Endometrium (tissue), 2 donors: ENCODE data around the gene PRDM16.

Source experiments
- FAIRE-seq: peaks from 2 replicates; lab custom pipeline; 2012; peaks lifted over from hg19 to GRCh38; lab: Jason Lieb, UNC
- donor health status: control.
- donor health status: control.

The PRDM16 gene

DNA sequence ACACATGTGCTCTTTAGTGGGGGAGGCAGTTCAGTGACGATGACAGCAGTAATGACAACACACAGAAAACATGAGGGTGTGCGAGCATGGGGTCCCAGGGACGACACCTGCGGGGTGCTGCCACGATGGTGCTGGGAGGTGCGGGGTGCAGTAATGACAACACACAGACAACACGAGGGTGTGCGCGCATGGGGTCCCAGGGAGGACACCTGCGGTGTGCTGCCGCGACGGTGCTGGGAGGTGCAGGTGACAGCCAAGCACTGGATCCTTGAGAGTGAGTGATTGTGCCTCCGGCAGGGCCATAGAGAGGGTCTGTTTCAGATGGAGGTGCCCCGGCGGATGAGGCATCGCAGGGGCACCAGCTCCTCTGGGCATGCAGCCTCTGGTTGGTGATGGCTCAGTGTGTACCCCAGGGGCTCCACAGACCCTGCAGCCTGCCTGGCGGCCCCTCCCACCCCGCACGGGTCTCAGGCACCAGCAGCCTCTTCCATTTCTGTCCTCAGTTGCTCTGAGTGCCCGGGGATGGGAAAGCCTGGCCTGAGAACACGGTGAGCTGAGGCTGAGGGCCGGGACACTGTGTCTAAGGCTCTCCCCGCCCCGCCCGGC, 193.8 kb downstream of the PRDM16 start:
- FAIRE-seq = no peak

DNA sequence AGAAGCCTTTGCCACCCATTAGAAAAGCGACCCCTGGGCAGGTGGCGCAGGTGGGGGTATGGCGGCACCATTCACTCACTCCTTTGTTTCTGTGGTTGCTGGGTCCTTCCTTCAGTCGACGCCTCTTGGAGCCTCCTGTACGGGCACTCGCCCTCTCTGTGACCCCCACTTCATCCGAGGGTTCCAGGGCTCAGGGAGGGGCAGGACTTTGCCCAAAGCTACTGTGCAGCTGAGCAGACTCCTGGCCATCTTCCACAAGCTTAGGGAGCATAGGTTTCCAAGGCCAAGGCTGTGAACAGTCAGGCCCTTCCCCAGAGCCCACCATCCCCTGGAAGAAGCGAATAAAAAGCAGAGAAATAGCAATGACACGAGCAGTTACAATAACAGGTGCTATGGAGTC, 194.8 kb downstream of the PRDM16 start:
- no peak for FAIRE-seq

DNA sequence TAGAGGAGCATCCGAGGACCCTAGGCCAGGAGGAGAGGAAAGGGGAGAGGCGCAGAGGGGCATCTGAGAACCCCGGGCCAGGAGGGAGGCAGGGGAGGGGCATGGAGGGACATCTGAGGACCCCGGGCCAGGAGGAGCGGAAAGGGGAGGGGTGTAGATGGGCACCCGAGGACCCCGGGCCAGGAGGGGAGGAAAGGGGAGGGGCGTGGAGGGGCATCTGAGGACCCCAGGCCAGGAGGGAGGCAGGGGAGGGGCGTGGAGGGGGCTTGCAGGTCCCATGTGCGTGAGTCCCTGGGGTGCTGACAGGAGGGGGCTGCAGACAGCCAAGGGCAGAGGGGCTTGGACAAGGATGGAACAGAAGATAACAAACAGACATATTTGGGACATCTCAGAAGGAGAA, 195.5 kb downstream of the PRDM16 start:
- no peak for FAIRE-seq

DNA sequence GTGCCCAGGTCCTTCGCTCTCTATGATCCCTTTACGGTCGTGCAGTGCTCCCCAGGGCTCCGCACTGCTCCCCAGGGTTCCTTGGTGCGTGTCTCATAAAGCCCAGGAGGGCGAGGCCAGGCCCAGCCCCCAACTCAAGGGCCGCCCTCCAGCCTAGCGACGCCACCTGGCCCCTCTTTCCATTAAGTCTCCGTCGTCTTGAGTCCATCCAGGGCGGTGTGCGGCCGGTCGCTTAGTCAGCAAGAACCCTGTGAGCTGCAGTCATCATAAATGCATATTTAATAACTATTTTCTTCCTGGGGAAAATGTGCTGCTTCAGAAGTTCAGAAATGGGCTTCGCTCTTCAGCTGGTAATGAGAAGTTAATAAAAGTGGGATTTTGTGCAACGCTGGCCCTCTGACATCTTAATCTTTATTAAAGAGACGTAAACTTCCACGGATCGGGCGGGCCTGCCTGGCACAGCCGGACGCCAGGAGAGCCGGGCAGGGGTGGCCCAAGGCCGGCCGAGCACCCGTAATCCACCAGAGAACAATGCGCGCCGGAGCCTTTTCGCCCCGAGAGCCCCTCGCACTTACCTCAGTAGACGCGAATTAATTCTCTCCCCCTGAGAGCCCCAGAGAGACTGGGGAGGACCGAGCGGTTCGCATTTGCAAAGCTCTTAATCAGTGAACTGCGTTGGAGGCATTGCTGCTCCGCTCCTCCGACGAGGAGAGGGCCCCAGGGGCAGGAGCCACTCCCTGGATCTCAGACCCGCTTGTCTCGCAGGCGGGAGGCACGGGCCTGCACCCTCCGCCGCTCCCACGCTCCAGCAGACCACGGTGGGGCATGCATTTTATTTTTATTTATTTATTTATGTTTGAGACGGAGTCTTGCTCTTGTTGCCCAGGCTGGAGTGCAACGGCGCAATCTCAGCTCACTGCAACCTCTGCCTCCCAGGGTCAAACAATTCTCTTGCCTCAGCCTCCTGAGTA, 197.1 kb downstream of the PRDM16 start:
- FAIRE-seq = no peak

DNA sequence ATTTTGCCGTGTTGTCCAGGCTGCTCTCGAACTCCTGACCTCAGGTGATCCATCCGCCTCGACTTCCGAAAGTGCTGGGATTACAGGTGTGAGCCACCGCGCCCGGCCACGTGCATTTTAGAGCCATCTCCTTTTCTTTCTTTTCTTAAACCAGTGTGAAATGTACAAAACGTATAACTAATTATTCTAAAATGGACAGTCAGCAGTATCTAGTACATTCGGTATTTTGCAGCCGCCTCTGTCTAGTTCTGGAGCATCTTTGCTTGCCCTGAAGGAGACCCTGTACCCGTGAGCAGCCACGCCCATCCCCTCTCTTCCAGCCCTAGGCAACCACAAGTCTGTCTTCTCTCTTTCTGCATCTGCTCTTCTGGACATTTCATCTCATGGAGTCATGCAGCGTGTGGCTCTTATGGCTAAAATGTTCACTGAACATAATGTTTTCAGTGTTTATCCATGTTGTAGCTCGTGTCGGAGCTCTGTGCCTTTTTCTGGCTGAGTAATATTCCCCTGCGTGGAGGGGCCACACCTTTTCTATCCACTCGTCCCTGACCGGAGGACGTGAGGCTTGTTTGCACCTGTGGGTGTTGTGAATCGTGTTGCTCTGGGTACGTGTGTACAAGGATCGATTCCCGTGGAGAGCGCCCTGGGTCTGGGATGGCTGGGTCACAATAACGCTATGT, 198.0 kb downstream of the PRDM16 start:
- FAIRE-seq = no peak

DNA sequence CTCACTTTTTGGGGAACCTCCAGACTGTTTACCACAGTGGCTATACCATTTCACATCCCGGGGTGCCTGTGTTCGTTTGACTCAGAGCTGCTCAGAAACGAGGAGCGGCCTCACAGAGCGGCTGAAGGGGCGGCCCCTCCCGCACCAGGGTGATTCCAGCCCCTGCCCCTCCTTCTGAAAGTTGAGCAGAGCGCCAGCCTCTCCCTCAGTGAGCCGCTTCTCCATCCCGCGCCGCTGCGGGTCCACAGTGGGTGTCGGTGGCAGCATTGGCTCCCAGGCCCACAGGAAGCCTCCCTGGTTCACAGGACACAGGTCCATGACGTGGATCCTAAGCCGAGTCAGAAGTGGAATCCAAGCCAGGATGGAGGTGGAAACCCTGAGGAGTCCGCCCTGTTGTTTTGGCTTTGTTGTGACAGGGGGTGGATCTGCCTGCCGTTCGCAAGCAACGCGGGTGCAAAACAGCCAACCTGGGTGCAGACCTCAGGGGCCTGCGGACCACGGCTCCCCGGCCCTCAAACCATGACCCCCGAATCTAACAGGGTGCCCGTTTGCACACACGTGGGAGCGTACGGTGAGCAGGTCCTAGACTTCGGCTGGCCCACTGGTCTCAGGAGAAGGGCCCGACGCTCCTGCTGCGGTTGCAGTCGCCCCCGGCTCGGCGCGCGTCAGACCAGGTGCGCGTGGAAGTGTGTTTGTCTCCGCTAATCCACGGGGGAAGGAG, 198.7 kb downstream of the PRDM16 start:
- no peak for FAIRE-seq

DNA sequence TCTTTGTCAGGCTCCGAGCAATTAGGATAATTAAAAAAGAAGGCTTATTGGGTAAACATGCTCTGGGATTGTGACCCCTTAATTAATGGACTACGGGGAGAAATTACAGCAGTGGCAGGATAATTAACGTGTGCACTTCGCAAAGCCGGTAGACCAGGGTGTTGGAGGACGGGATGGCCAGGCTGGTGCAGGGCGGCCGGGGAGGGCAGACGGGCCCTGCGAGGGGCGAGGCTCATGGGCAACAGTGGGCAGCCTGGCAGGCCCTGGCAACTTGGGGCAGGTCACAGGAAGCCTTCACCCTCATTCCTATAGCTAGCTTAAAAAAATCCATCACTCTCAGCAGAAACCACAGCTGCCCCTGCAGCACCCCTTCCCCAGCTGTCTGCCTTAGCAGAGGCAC, 199.3 kb downstream of the PRDM16 start:
- no peak for FAIRE-seq

DNA sequence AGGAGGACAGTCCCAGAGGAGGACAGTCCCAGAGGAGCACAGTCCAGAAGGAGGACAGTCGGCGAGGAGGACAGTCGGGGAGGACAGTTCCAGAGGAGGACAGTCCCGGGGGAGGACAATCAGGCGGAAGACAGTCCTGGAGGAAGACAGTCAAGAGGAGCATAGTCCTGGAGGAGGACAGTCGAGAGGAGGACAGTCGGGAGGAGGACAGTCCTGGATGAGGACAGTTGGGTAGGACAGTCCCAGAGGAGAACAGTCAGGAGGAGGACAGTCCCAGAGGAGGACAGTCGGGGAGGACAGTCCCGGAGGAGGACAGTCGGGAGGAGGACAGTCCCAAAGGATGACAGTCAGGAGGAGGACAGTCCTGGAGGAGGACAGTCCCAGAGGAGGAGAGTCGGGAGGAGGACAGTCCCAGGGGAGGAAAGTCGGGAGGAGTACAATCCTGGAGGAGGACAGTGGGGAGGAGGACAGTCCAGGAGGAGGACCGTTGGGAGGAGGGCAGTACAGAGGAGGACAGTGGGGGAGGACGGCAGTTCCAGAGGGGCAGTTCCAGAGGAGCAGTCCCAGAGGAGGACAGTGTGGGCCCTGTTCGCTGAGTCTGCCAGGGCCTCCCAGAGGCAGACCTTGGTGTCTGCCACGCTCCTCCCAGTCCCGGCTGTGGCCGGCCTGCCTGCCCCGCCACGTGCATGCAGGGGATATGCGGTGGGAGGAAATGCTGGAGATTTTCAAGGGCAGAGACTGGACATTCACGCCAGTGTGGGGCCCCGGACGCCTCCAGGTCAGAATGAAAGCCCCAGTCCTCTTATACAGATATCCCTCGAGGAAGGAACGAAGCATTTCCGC, 201.6 kb downstream of the PRDM16 start:
- FAIRE-seq = no peak

DNA sequence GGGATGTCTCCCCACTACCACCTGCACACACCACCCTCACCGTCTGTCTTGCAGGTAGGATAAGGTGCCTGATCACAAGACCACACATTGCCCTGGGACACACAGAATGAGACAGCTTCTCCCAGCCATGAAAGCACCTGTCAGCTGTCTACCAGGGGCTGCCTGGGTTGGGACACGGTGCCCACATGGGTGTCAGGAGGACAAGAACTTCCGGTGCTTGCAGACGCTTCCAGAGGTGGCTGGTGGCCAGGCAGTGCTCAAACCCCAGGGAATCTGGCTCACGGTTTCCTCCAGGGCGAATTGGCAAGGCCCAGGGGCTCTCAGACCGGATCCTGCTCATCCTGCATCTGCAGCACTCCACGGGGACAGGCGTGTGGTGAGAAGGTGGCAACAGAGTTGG, 202.9 kb downstream of the PRDM16 start:
- no peak for FAIRE-seq

DNA sequence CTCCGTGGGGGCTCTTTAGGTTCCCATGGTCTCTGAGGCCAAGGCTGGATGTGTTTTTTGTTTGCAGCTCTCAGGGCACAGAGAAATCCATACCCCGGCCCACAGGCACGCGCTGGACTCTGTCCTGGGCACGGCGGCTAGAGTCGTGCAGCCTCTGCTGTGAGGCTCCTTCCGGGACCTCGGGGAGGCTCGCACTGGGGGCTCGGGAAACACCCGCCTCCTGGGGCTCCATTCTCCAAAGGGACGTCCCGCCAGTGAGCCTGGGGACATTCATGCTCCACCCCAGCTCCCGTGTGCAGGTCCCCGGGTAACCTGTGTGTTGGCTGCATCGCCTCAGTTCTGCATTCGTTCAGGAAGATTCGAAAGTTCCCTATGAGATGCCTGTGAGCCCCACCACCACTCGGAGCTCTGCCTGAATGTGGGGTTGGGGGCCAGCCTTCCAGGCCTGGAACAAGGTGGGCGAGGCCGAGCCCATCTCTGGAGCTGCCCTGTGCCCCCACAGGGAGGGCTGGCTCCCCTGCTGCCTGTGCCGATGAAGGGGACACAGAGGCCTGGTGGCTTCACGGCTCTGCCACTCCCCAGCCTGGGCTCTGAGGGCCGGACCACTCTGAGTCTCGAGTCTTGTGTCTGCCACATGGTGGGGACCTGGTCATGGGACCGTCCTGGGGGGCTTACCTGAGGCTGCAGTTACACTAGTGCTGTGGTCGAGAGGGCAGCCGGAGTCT, 203.5 kb downstream of the PRDM16 start:
- no peak for FAIRE-seq

DNA sequence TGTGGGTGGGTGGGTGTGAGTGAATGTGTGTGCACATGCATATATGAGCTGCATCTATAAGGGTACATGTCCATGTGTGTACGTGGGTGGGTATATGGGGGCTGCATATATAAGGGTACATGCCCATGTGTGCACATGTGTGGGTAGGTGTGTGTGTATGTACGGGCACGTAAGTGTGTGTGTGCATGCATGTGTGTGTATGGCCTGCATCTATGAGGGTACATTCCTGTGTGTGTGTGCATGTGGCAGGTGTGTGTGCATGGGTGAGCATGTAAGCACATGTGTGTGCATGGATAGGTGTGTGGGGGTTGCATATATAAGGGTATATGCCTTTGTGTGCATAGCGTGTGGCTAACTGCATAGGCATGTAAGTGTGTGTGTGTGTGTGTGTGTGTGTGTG, 204.4 kb downstream of the PRDM16 start:
- no peak for FAIRE-seq

DNA sequence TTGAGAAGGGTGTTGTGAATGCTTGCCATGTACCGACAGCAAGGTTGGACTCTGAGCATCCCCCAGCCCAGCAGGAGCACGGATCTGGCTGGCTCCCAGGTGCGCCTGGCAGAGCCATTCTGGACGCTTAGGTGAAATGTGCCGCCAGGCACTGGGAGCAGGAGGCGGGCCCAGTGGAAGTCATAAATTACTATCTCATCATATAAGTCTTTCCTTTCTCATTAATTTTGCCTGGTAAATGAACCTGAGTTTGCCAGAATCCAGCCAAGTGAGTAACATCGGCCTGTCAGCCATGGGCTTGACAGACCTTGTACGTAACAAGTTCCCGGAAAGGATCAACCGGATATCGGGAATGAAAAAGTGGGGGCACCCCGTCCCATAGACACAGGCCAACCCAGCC, 206.0 kb downstream of the PRDM16 start:
- no peak for FAIRE-seq

DNA sequence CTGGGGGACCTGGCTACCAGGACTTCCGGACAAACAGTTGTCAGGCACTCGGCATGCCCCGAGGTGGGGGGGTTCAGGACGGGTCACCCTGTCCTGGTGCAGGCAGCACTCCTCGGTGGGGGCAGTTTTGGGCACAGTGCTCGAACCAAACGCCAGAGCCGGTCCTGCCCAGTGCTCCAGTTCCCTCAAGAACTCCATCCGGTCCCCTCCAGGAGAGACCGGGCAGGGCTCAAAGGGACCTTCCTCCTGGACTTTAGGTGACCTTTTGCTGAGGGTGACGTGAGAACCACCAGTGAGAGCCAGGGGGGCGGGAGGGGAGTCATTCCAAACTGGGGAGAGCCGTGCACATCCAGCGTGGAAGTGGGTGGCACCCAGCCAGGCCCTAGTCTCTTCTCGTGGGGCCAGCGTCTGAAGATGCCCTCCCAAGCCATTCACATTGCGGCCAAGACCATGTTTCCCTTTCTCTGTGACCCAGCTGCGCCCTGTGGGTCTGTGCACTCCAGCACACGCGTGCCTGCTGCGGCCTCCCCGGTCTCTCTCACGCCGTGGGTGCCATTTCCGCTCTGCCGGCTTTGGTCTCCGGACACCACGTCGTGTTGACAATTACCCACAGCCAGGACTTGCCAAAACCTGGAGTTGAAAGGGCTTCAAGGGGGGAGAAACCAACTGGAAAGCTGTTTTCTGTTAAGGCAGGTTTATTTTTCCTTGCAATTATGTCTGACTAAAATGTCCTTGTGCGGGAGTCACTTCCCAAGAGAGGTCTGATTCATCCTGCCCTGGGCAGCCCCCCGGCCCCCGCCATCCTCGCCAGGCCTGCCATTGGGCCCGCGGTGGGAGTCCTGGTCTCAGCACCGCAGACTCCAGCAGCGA, 206.7 kb downstream of the PRDM16 start:
- no peak for FAIRE-seq

DNA sequence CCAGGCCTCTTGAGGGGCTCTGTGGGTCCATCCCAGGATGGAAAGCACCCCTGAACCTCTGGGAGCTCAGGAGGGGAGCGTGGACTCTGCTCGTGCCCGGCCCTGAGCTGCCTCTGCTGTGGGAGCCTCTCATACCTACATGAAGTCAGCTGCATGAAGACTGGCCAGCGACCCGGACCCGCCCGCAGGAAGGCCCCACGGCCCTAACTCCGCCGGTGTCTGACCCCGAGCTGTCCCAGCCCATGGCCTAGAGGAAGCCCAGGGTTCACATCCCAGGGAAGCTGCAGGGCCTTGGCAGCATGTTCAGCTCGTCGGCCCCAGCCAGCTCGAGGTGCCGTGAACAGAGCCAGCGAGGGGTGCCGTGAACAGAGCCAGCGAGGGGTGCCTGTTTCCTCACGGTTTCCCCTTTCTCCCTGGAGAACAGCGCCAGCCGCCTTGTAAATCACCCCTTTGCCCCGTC, 207.4 kb downstream of the PRDM16 start:
- FAIRE-seq = no peak

DNA sequence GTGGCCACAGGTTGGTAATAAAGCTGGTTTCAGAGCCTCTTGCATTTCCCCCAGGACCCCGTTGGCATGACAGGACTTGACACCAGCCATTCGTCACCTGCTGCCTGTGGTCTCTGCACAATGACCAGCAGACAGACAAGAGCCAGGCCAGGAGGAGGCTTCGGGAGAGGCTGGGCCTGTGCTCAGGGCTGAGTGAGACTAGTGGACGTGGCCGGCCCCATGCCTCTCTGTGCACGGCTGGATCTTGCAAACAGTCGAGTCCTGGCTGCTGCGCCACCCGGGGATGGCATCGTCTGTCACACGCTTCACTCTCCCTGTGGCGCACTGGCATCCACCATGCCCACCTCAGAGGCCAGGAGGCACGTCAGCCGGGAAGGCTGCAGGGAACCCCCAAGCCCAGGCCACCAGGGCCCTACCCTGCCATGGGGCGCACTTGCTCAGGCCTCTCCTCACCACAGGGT, 208.0 kb downstream of the PRDM16 start:
- no peak for FAIRE-seq

DNA sequence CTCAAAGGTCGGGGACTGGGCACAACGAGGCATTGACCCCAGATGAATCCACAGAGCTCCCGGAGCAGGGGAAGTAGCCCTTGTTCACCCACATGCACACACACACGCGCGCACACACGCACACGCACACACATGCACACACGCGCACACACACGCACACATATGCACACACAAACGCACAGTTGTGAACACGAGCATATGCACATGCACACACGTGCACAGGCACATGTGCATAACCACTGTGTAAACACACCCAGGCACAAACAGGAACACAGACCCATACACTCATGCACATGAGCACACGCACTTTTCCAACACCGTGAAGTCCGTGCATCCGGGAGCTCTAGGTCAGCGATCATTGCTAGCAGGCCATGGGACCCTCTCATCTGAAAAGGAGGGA, 208.6 kb downstream of the PRDM16 start:
- FAIRE-seq = no peak

DNA sequence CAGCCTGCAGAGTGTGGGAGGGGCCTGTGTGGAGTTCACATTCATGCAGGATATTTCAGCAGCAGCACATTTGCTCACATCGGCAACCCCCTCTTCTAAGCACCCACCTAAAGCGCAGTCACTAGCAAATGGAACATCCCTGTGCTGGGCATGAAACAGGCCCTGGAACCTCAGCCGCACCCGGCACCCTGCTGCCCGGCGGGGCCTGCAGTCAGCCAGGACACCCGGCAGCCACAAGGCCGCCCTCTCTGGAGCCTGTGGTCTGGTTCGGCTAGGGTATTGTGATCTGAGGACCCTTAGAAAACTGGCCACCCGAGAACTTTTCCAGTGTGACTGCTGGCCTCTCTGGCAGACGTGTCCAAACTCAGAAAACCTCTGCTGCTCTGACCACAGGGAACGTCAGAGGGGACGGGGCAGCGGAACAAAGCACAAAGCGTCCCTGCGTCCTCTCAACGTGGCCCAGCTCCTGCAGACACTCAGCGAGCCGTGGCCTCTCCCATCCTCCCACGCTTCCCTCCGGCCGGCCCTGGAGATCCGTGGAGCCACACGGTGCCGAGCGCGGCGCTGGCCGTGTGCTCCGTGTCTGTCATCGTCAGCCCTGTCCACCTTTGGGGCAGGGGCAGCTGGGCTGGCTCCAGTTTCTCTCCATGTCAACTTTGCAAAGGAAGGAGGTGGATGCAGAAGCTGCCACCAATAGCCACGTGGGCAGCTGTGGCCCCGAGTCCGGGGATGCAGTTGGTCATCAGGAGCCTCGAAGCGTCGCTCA, 209.6 kb downstream of the PRDM16 start:
- no peak for FAIRE-seq

DNA sequence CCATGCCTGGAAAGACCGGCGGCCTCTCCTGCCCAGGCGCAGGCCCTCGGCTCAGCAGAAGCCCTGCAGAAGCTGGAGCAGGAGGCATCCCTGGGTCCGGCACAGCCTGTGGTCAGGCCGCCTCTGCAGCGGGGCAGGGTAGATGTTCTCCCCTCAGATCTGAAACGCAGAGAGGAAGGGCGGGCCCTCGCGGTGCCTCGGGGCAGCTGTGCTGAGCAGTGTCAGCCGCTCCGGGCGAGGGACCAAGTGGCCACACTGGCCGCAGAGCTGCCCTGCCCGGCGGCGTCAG, 210.1 kb downstream of the PRDM16 start:
- no peak for FAIRE-seq

DNA sequence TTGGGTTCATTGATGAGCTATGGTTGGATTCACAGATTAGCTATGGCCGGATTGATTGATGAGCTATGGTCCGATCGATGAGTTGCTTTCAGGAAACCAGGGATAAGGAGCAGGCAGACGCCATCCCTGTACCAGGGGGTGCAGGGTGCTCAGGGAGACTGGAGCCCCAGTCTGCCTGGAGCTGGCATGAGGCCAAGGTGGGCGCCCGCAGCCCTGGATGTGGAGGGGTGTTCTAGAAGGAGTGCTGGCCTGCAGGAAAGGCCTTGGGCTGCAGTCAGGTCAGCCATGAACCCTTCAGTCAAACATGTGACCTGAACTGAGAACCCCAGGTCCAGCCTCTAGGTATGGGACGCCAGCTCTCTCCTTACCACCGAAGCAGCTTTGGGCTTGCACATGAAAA, 212.7 kb downstream of the PRDM16 start:
- FAIRE-seq = no peak
